Activated T-helper 2 cell treated with anti-CD3 and anti-CD28 coated beads, Interferon-gamma antibody, Interleukin-2, Interleukin-4, amounts not matched to agents 10 μg/mL and 5 μg/mL and 100 μg/mL, durations not matched to agents 14 hours and 24 hours and 36 hours (primary cell): ENCODE measurements around the gene RBMS3. TPM values are rescaled to one million over a fixed set of nuclear protein-coding genes. Genes with fewer than 3 reads are reported as not detected.
"Not testable (repeated sequence)": the region's sequence is repeated elsewhere in the genome, so short reads cannot be mapped to it uniquely, and the experiment has no call there.

Source experiments
- DNase-seq: peaks from one replicate; pipeline ENCODE4 v3.0.0; 2021; ENCODE audit warnings: low spot score
- H3K27ac Mint-ChIP-seq: one replicate; pipeline ENCODE4 v1.8.0; 2021; ENCODE audit warnings: mixed read lengths
- H3K27me3 Mint-ChIP-seq: one replicate; pipeline ENCODE4 v1.8.0; 2021; ENCODE audit warnings: low read depth, mixed read lengths
- H3K36me3 Mint-ChIP-seq: one replicate; pipeline ENCODE4 v1.8.0; 2021; ENCODE audit warnings: low read depth, mixed read lengths
- H3K4me1 Mint-ChIP-seq: one replicate; pipeline ENCODE4 v1.8.0; 2021; ENCODE audit warnings: low read depth, mixed read lengths
- H3K4me3 Mint-ChIP-seq: one replicate; pipeline ENCODE4 v1.8.0; 2021; ENCODE audit warnings: low read depth, mild to moderate bottlenecking, moderate library complexity, mixed read lengths
- H3K9me3 Mint-ChIP-seq: one replicate; pipeline ENCODE4 v1.8.0; 2021; ENCODE audit warnings: mixed read lengths
- intact Hi-C: fragments of 100-400 bp; cut with micrococcal nuclease; formaldehyde crosslinking; loops from one replicate; pipeline ENCODE4 v1.15.1; 2023
- total RNA-seq: library from RNA; stranded (reverse); gene quantifications from 2 replicates; pipeline ENCODE4 v1.2.3, GENCODE V29; 2022

The RBMS3 gene
- total RNA-seq, 1 donor from 2014 or later, result 5.3 TPM

GRCh38 chr3:29339016-29339833, 58.4 kb downstream of the RBMS3 start:
- H3K9me3 Mint-ChIP-seq, result no peaks in the 10 kb centered on the region
- H3K36me3 Mint-ChIP-seq, result no peaks in the 10 kb centered on the region
- DNase-seq, result no peak
- peaks cover 1% of the 10 kb centered on the region for H3K27me3 Mint-ChIP-seq
- H3K27ac Mint-ChIP-seq, result no peak overlapping the region
- H3K4me3 Mint-ChIP-seq, result no peak overlapping the region
- H3K4me1 Mint-ChIP-seq, result no peaks in the 10 kb centered on the region
- intact Hi-C loops, result no loop called here

- Mint-ChIP-seq H3K27me3 (peaks cover 1% of the 10 kb centered on the region), H3K4me3 (no peak overlapping the region), H3K36me3 (no peaks in the 10 kb centered on the region), H3K4me1 (no peaks in the 10 kb centered on the region), H3K9me3 (no peaks in the 10 kb centered on the region), H3K27ac (no peak overlapping the region)
- no peak for DNase-seq
- intact Hi-C loops, result no loop called here
Observed at GRCh38 chr3:29344154-29344553, 63.3 kb downstream of the RBMS3 start.

GRCh38 chr3:29344935-29345334, 64.1 kb downstream of the RBMS3 start:
- Mint-ChIP-seq H3K36me3 (no peaks in the 10 kb centered on the region), H3K9me3 (no peaks in the 10 kb centered on the region), H3K4me3 (no peak overlapping the region), H3K27ac (no peak overlapping the region), H3K27me3 (peaks cover 1% of the 10 kb centered on the region), H3K4me1 (no peaks in the 10 kb centered on the region)
- DNase-seq, result no peak
- intact Hi-C loops, result no loop called here

- H3K9me3 Mint-ChIP-seq, result no peaks in the 10 kb centered on the region
- peaks cover 1% of the 10 kb centered on the region for H3K27me3 Mint-ChIP-seq
- no peaks in the 10 kb centered on the region for H3K36me3 Mint-ChIP-seq
- H3K27ac Mint-ChIP-seq, result no peak overlapping the region
- H3K4me1 Mint-ChIP-seq, result no peaks in the 10 kb centered on the region
- intact Hi-C loops, result no loop called here
- no peak overlapping the region for H3K4me3 Mint-ChIP-seq
- no peak for DNase-seq
Observed at GRCh38 chr3:29345516-29346300, 64.8 kb downstream of the RBMS3 start.

- no peaks in the 10 kb centered on the region for H3K9me3 Mint-ChIP-seq
- no peak for DNase-seq
- H3K36me3 Mint-ChIP-seq, result no peaks in the 10 kb centered on the region
- H3K27ac Mint-ChIP-seq, result no peak overlapping the region
- H3K4me1 Mint-ChIP-seq, result no peaks in the 10 kb centered on the region
- H3K4me3 Mint-ChIP-seq, result no peak overlapping the region
- intact Hi-C loops, result no loop called here
- peaks cover 1% of the 10 kb centered on the region for H3K27me3 Mint-ChIP-seq
Observed at GRCh38 chr3:29346828-29347227, 66.0 kb downstream of the RBMS3 start.

GRCh38 chr3:29347412-29347811, 66.5 kb downstream of the RBMS3 start:
- Mint-ChIP-seq H3K9me3 (no peaks in the 10 kb centered on the region), H3K27ac (no peak overlapping the region), H3K27me3 (peaks cover 1% of the 10 kb centered on the region), H3K4me1 (no peaks in the 10 kb centered on the region), H3K36me3 (no peaks in the 10 kb centered on the region), H3K4me3 (no peak overlapping the region)
- intact Hi-C loops, result no loop called here
- DNase-seq, result no peak

GRCh38 chr3:29348316-29348715, 67.4 kb downstream of the RBMS3 start:
- no peak overlapping the region for H3K27ac Mint-ChIP-seq
- H3K4me3 Mint-ChIP-seq, result no peak overlapping the region
- no peak for DNase-seq
- intact Hi-C loops, result no loop called here
- H3K9me3 Mint-ChIP-seq, result no peaks in the 10 kb centered on the region
- no peaks in the 10 kb centered on the region for H3K36me3 Mint-ChIP-seq
- H3K27me3 Mint-ChIP-seq, result peaks cover 1% of the 10 kb centered on the region
- H3K4me1 Mint-ChIP-seq, result no peaks in the 10 kb centered on the region

GRCh38 chr3:29349049-29349448, 68.2 kb downstream of the RBMS3 start:
- Mint-ChIP-seq H3K27ac (no peak overlapping the region), H3K9me3 (no peaks in the 10 kb centered on the region), H3K4me1 (no peaks in the 10 kb centered on the region), H3K36me3 (no peaks in the 10 kb centered on the region), H3K27me3 (peaks cover under 1% of the 10 kb centered on the region), H3K4me3 (no peak overlapping the region)
- intact Hi-C loops, result no loop called here
- DNase-seq, result no peak

- Mint-ChIP-seq H3K27me3 (no peaks in the 10 kb centered on the region), H3K4me3 (no peak overlapping the region), H3K27ac (no peak overlapping the region), H3K9me3 (no peaks in the 10 kb centered on the region), H3K4me1 (peaks cover 2% of the 10 kb centered on the region), H3K36me3 (no peaks in the 10 kb centered on the region)
- intact Hi-C loops, result no loop called here
- DNase-seq, result no peak
Observed at GRCh38 chr3:29353807-29354206, 72.9 kb downstream of the RBMS3 start.

GRCh38 chr3:29354894-29355293, 74.0 kb downstream of the RBMS3 start:
- no peak overlapping the region for H3K4me3 Mint-ChIP-seq
- H3K27ac Mint-ChIP-seq, result no peak overlapping the region
- intact Hi-C loops, result no loop called here
- H3K4me1 Mint-ChIP-seq, result peaks cover 2% of the 10 kb centered on the region
- no peak for DNase-seq
- H3K27me3 Mint-ChIP-seq, result no peaks in the 10 kb centered on the region
- H3K9me3 Mint-ChIP-seq, result no peaks in the 10 kb centered on the region
- no peaks in the 10 kb centered on the region for H3K36me3 Mint-ChIP-seq

- H3K4me3 Mint-ChIP-seq, result no peak overlapping the region
- no peak overlapping the region for H3K27ac Mint-ChIP-seq
- no peaks in the 10 kb centered on the region for H3K9me3 Mint-ChIP-seq
- DNase-seq, result no peak
- no peaks in the 10 kb centered on the region for H3K36me3 Mint-ChIP-seq
- no peaks in the 10 kb centered on the region for H3K27me3 Mint-ChIP-seq
- peaks cover 2% of the 10 kb centered on the region for H3K4me1 Mint-ChIP-seq
- intact Hi-C loops, result no loop called here
Observed at GRCh38 chr3:29356062-29356461, 75.2 kb downstream of the RBMS3 start.

- H3K4me3 Mint-ChIP-seq, intact Hi-C loops, H3K27ac Mint-ChIP-seq: not testable (repeated sequence)
Observed at GRCh38 chr3:29360289-29360688, 79.4 kb downstream of the RBMS3 start.

GRCh38 chr3:29363110-29363509, 82.2 kb downstream of the RBMS3 start:
- Mint-ChIP-seq H3K4me3 (no peak overlapping the region), H3K9me3 (peaks cover 3% of the 10 kb centered on the region), H3K27me3 (no peaks in the 10 kb centered on the region), H3K27ac (no peak overlapping the region), H3K4me1 (no peaks in the 10 kb centered on the region), H3K36me3 (no peaks in the 10 kb centered on the region)
- intact Hi-C loops, result no loop called here
- no peak for DNase-seq

More at GRCh38 chr3:29360289-29360688, 79.4 kb downstream of the RBMS3 start:
- not testable (repeated sequence) for H3K4me1 Mint-ChIP-seq, H3K9me3 Mint-ChIP-seq, H3K36me3 Mint-ChIP-seq, DNase-seq, H3K27me3 Mint-ChIP-seq
